Right cardiac atrium (tissue), 5 donors: Measurements from ENCODE around the gene ABCB4. TPM values are rescaled to one million over a fixed set of nuclear protein-coding genes. Genes with fewer than 3 reads are reported as not detected.

Experiments
- ATAC-seq, 2 donors: fragments of 200-7000 bp; cut with Tn5 transposase; one replicate each; pipeline versions ENCODE4 v1.8.0 to v1.9.1; 2020; ENCODE audit warnings: moderate library complexity in 2 of 2, mild to moderate bottlenecking in 1 of 2
- DNase-seq, 3 donors: peaks; one replicate each; pipeline ENCODE4 v3.0.0-alpha.2; 2020
- H3K27ac ChIP-seq: one replicate; pipeline ENCODE4 v1.5.1; 2013; ENCODE audit warnings: mild to moderate bottlenecking, low read length, control low read depth, moderate library complexity
- H3K27me3 ChIP-seq: one replicate; pipeline ENCODE4 v1.6.1; 2013; ENCODE audit not compliant: control insufficient read depth, insufficient read depth
- H3K4me1 ChIP-seq: one replicate; pipeline ENCODE4 v1.6.1; 2013; ENCODE audit warnings: low read length; ENCODE audit not compliant: control insufficient read depth, insufficient read depth
- H3K4me3 ChIP-seq: one replicate; pipeline ENCODE4 v1.5.1; 2013; ENCODE audit warnings: low read length, control low read depth
- H3K9me3 ChIP-seq: one replicate; pipeline ENCODE4 v1.6.1; 2013; ENCODE audit warnings: low read length; ENCODE audit not compliant: control insufficient read depth
- WGBS: extraction: QIAGEN DNeasy Blood & Tissue Kit; methylation state at CpG from one replicate; pipeline ENCODE4 v1.1.7; 2013; 5-methylcytosine and 5-hydroxymethylcytosine counted together
- intact Hi-C, 4 donors: fragments of 100-400 bp; cut with DNase I; formaldehyde crosslinking; loops; one replicate each; pipeline versions ENCODE4 v1.11.0 to v1.14.0; 2022 to 2023
- polyA plus RNA-seq: library from polyadenylated mRNA; stranded (reverse); fragments of 200-250 nt; gene quantifications from one replicate; pipeline ENCODE4 v1.2.3, GENCODE V29; 2013
- total RNA-seq, 4 donors: library from RNA; stranded (reverse); fragmentation: NEBNext Ultra II Directional; extraction: Animal tissue kit (Norgen Biotek cat#: 25700); gene quantifications; one replicate each; pipeline ENCODE4 v1.2.1, GENCODE V29; 2021
- donor health status: healthy with polysubstance abuse.
- donor health status: DM: no; HTN: yes; CAD: no.
- donor health status: DM: no; HTN: no; CAD: no.
- donor health status: DM: no; HTN: yes; CAD: no; lungs with severe emphysema.
- donor health status: DM: yes; HTN: yes; CAD: no.

Gene ABCB4
- total and polyA plus RNA-seq, 5 donors: 5.4 to 7.9 (median 7.5) TPM

GRCh38 chr7:87426160-87426559 is 49.3 kb downstream of the ABCB4 start:
- intact Hi-C loops: no loop called here

DNA sequence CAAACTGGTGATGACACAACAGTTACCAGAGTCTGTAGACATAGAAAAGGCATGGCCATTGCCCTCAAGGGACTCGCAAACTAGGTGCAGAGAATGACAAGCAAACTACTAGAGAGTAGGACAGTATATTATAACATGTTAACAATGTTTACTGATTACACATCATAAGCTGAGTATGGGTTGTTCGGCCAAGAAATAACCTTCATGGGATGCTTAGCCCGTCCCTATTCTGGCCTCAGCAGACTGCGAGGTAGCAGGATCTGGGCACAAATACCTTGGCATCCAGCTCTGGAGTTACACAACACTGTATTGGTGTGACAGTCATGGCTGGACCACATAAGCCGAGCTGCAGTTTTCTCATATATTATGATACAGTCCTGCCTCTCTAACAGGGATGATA is 51.4 kb downstream of the ABCB4 start:
- no peak overlapping the region for H3K27ac ChIP-seq
- ATAC-seq (no peak), DNase-seq (no peak)
- no peaks in the 10 kb centered on the region for H3K9me3 ChIP-seq
- no peaks in the 10 kb centered on the region for H3K4me1 ChIP-seq
- 88% methylated on average over 5 of the region's 5 CpGs for WGBS
- no peaks in the 10 kb centered on the region for H3K27me3 ChIP-seq
- H3K4me3 ChIP-seq: no peak overlapping the region
- intact Hi-C loops: no loop called here

More at GRCh38 chr7:87426160-87426559, 49.3 kb downstream of the ABCB4 start:
- ATAC-seq (no peak), DNase-seq (no peak)
- H3K4me3 ChIP-seq: no peak overlapping the region
- H3K9me3 ChIP-seq: no peaks in the 10 kb centered on the region
- no peaks in the 10 kb centered on the region for H3K4me1 ChIP-seq
- H3K27ac ChIP-seq: no peak overlapping the region
- 81% methylated on average over 3 of the region's 3 CpGs for WGBS
- no peaks in the 10 kb centered on the region for H3K27me3 ChIP-seq

DNA sequence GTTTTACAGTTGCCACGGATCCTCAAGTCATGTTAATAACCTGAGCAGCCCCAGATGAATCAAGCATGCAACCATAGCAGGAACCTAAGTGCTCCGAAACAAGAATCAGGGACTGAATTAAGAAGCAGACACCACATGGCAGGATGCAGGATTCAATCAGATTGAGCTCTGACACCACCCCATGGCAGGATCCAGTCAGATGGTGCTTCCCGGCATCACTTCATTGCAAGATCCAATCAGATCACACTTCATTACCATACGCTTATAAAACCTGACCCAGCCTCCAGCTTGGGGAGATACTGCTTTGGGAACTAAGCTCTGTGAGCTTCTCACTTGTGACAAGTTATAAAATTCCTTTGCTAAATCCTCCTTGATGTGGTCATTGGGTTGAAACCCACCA is 55.3 kb downstream of the ABCB4 start:
- intact Hi-C loops: no loop called here
- no peaks in the 10 kb centered on the region for H3K4me1 ChIP-seq
- WGBS: 77% methylated on average over 4 of the region's 4 CpGs
- no peak overlapping the region for H3K27ac ChIP-seq
- no peak for ATAC-seq
- H3K4me3 ChIP-seq: no peak overlapping the region
- H3K9me3 ChIP-seq: no peaks in the 10 kb centered on the region
- DNase-seq: no peak
- H3K27me3 ChIP-seq: no peaks in the 10 kb centered on the region

- ATAC-seq: peak; percentile 51
- Histone ChIP-seq H3K27me3 (no peaks in the 10 kb centered on the region), H3K4me1 (no peaks in the 10 kb centered on the region), H3K9me3 (no peaks in the 10 kb centered on the region), H3K27ac (no peak overlapping the region), H3K4me3 (no peak overlapping the region)
- intact Hi-C loops: loop anchor here in 3 of 4 donors (1.0 to 5.0 kb wide), 3 partner anchors 104 to 105 kb away; no protein-coding TSS in a partner anchor
- DNase-seq: peak in 2 of 3 donors; percentile 23 to 53
- WGBS: 45% methylated on average over 5 of the region's 5 CpGs
Measured at GRCh38 chr7:87416682-87417587, 58.5 kb downstream of the ABCB4 start.

- H3K4me3 ChIP-seq: no peak overlapping the region
- H3K27me3 ChIP-seq: no peaks in the 10 kb centered on the region
- no peaks in the 10 kb centered on the region for H3K4me1 ChIP-seq
- H3K27ac ChIP-seq: no peak overlapping the region
- H3K9me3 ChIP-seq: no peaks in the 10 kb centered on the region
- DNase-seq: no peak
- WGBS: 81% methylated on average over 2 of the region's 2 CpGs
- intact Hi-C loops: loop anchor here in 1 of 4 donors (5.0 kb wide), 1 partner anchor 102 kb away; no protein-coding TSS in a partner anchor
- ATAC-seq: no peak
Measured at GRCh38 chr7:87414794-87415188, 60.7 kb downstream of the ABCB4 start.

GRCh38 chr7:87413951-87414793 is 61.3 kb downstream of the ABCB4 start:
- no peak overlapping the region for H3K27ac ChIP-seq
- H3K4me1 ChIP-seq: no peaks in the 10 kb centered on the region
- H3K9me3 ChIP-seq: no peaks in the 10 kb centered on the region
- 64% methylated on average over 4 of the region's 4 CpGs for WGBS
- ATAC-seq (peak in 1 of 2 donors; percentile 25), DNase-seq (no peak)
- intact Hi-C loops: no loop called here
- H3K27me3 ChIP-seq: no peaks in the 10 kb centered on the region
- no peak overlapping the region for H3K4me3 ChIP-seq

- intact Hi-C loops: no loop called here
- Histone ChIP-seq H3K27ac (no peak overlapping the region), H3K27me3 (no peaks in the 10 kb centered on the region), H3K4me1 (no peaks in the 10 kb centered on the region), H3K9me3 (no peaks in the 10 kb centered on the region), H3K4me3 (no peak overlapping the region)
- WGBS: 75% methylated on average over 1 of the region's 1 CpG
- DNase-seq (no peak), ATAC-seq (no peak)
Measured at GRCh38 chr7:87413029-87413428, 62.5 kb downstream of the ABCB4 start.

DNA sequence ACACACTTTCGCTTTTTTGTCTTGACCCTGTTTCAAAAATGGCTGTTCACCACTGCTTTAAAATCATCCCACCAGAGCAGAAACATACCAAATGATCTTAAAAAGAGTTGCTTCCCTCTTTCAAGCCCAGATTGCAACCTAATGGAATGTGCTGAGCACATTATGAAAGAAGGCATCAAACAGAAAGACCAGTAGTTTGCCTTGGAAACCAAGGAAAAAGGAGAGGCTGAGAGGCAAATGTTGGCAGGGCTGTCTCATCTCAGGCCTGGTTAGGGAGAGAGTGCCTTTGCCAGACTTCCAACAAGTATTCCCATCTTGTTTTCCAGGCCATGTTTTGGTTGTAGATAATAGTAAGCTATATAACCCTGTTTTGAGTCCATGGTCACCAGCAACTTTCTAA is 64.3 kb downstream of the ABCB4 start:
- Histone ChIP-seq H3K9me3 (no peaks in the 10 kb centered on the region), H3K27ac (no peak overlapping the region), H3K27me3 (no peaks in the 10 kb centered on the region), H3K4me3 (no peak overlapping the region), H3K4me1 (no peaks in the 10 kb centered on the region)
- ATAC-seq: no peak
- intact Hi-C loops: no loop called here
- DNase-seq: no peak
- 94% methylated on average over 1 of the region's 1 CpG for WGBS

DNA sequence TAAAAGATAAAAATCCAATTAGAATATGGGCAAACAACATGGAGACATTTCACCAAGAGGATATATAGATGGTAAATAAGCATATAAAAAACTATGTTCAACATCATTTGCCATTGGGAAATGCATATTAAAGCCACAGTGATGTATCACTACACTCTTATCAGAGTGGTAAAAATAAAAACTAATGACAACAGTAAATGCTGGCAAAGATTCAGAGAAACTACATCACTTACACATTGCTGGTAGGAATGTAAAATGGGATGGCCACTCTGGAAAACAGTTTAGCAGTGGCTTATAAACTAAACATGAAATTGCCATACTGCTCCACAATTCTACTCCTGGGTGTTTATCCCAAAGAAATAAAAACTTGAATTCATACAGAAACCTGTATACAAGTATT is 70.8 kb downstream of the ABCB4 start:
- intact Hi-C loops: no loop called here
- no peak for DNase-seq
- ATAC-seq: no peak
- H3K4me1 ChIP-seq: no peaks in the 10 kb centered on the region
- no peak overlapping the region for H3K27ac ChIP-seq
- H3K9me3 ChIP-seq: no peaks in the 10 kb centered on the region
- no peak overlapping the region for H3K4me3 ChIP-seq
- no peaks in the 10 kb centered on the region for H3K27me3 ChIP-seq

DNA sequence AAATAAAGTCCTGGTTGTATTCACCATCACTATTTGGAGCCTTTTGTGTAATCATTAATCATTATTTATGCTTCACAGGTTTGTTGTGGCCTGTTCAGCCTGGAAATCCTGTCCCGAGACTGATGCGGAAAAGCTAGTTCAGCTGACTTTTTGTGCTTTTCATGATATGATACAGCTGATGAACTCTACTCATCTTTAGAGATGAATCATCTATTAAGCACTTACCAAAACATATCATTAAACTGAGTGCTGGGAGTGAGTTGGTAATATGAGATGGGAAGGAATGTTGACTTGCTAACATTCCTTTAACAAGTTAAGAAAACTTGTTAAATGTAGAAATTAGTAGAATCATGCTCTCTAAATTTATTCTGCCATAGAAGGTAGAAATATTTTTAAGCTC is 77.0 kb downstream of the ABCB4 start:
- no peak overlapping the region for H3K4me3 ChIP-seq
- DNase-seq (no peak), ATAC-seq (no peak)
- no peaks in the 10 kb centered on the region for H3K27me3 ChIP-seq
- intact Hi-C loops: no loop called here
- no peak overlapping the region for H3K27ac ChIP-seq
- H3K4me1 ChIP-seq: no peaks in the 10 kb centered on the region
- no peaks in the 10 kb centered on the region for H3K9me3 ChIP-seq
- WGBS: 92% methylated on average over 2 of the region's 2 CpGs

GRCh38 chr7:87395442-87396020 is 79.9 kb downstream of the ABCB4 start:
- Histone ChIP-seq H3K4me3 (no peak overlapping the region), H3K27me3 (no peaks in the 10 kb centered on the region), H3K9me3 (no peaks in the 10 kb centered on the region), H3K4me1 (no peaks in the 10 kb centered on the region), H3K27ac (no peak overlapping the region)
- intact Hi-C loops: no loop called here
- 95% methylated on average over 1 of the region's 1 CpG for WGBS
- ATAC-seq: no peak
- DNase-seq: no peak
